ENCODE results near the gene DYNC2LI1. TPM values are rescaled to one million over a fixed set of nuclear protein-coding genes. Genes with fewer than 3 reads are reported as not detected.

DYNC2LI1 gene
- total and polyA plus RNA-seq, 2 of the 8 experiments (the other 6 are each of a cell fraction or from before 2014, with no cell fraction given) = 3.9 to 7.6 TPM

- H3K4ac ChIP-seq (replicated peaks; ENCODE audit: insufficient read length, low read depth, low read length) = no peak overlapping the region
- no peaks in the 10 kb centered on the region for H3K27me3 ChIP-seq (replicated peaks in 1 of 4; ENCODE audit: control insufficient read depth in 3 of 4, extremely low read depth in 1 of 4, insufficient read depth in 3 of 4, low read length in 3 of 4)
- H4K8ac ChIP-seq (ENCODE audit: extremely low read depth, insufficient read depth, low read length) = no peak overlapping the region
- H3K23ac ChIP-seq (ENCODE audit: insufficient read length) = no peak overlapping the region
- no peak overlapping the region for H3K14ac ChIP-seq (ENCODE audit: insufficient read length)
- no peak overlapping the region for H3K4me2 ChIP-seq (ENCODE audit: insufficient read depth in 1 of 2, low read depth in 2 of 2, low read length in 2 of 2)
- H2AFZ ChIP-seq (ENCODE audit: low read length) = no peak overlapping the region
- no peak overlapping the region for H2BK12ac ChIP-seq (ENCODE audit: low read depth, low read length)
- H3K56ac ChIP-seq (replicated peaks; ENCODE audit: insufficient read length, low read depth, low read length) = no peak overlapping the region
- H3K36me3 ChIP-seq (ENCODE audit: control insufficient read depth in 2 of 4, insufficient read depth in 4 of 4, low read length in 3 of 4) = no peaks in the 10 kb centered on the region; a peak in 1 of 8 replicates
- no peak overlapping the region for H2BK15ac ChIP-seq (ENCODE audit: low read length)
- no peaks in the 10 kb centered on the region for H3K9me3 ChIP-seq (ENCODE audit: insufficient read depth in 2 of 2, low read depth in 1 of 2, low read length in 1 of 2)
- H2BK20ac ChIP-seq (ENCODE audit: low read length) = no peak overlapping the region
- DNase-seq (ENCODE audit: low read depth in 1 of 2, low spot score in 2 of 2) (no peak), FAIRE-seq (no peak)
- no peaks in the 10 kb centered on the region for H4K20me1 ChIP-seq (replicated peaks in 1 of 2; ENCODE audit: control insufficient read depth in 1 of 2, insufficient read depth in 2 of 2, low read length in 2 of 2)
- H4K91ac ChIP-seq (replicated peaks; ENCODE audit: insufficient read length, low read length) = no peak overlapping the region
- ChIA-PET POLR2A (ENCODE audit: partially characterized antibody) (interaction anchor here (1.6 kb wide), 1 partner anchor 16 kb away, joined by 3 read pairs; the partner anchor contains the start of gene DYNC2LI1), CTCF (ENCODE audit: partially characterized antibody) (interaction anchor here (1.2 to 2.2 kb wide), 2 partner anchors 8 to 185 kb away, joined by 3 to 16 read pairs; no protein-coding TSS in a partner anchor)
- H2BK5ac ChIP-seq (ENCODE audit: low read depth, low read length) = no peak overlapping the region
- H3K4me1 ChIP-seq (replicated peaks in 1 of 4; ENCODE audit: control insufficient read depth in 3 of 4, insufficient read depth in 4 of 4, low read length in 3 of 4) = no peaks in the 10 kb centered on the region
- WGBS, 2 experiments (ENCODE audit: extremely low coverage in 1 of 2, insufficient coverage in 1 of 2, insufficient read length in 1 of 2, insufficient replicate concordance in 2 of 2, low coverage in 1 of 2, low lambda C conversion rate in 2 of 2, missing lambda C conversion rate in 1 of 2) = 90% methylated on average over 5 of the region's 5 CpGs; no CpG with 5 or more reads in 1 of the 2 experiments
- H3K4me3 ChIP-seq (ENCODE audit: extremely low read depth in 1 of 4, insufficient read depth in 2 of 4, low read depth in 3 of 4, low read length in 4 of 4) = no peak overlapping the region
- no peak overlapping the region for H3K9ac ChIP-seq (replicated peaks in 1 of 4; ENCODE audit: extremely low read depth in 1 of 4, low read depth in 3 of 4, low read length in 3 of 4)
- H3K18ac ChIP-seq (ENCODE audit: extremely low read depth, low read length) = no peak overlapping the region
- H4K5ac ChIP-seq (ENCODE audit: insufficient read length, low read depth, low read length) = no peak overlapping the region
- H3K79me1 ChIP-seq (ENCODE audit: low read depth, low read length) = no peaks in the 10 kb centered on the region
- H3K27ac ChIP-seq (ENCODE audit: low read depth, low read length) = no peak overlapping the region
- H3K23me2 ChIP-seq (ENCODE audit: low read depth, low read length) = no peaks in the 10 kb centered on the region
- no peak overlapping the region for H2BK120ac ChIP-seq (replicated peaks; ENCODE audit: low read depth, low read length)
- TF ChIP-seq USF2 (IDR thresholded peaks at IDR 0.05; ENCODE audit: low read length) = no peak
- no peak for TF ChIP-seq BACH1 (IDR thresholded peaks at IDR 0.05; ENCODE audit: low read length)
- TF ChIP-seq SIRT6 (IDR thresholded peaks at IDR 0.05; ENCODE audit: low read length) = no peak
- no peak for TF ChIP-seq RAD21 (IDR thresholded peaks at IDR 0.05 in 1 of 2, conservative IDR thresholded peaks at IDR 0.05 in 1 of 2; ENCODE audit: low read depth in 2 of 2, low read length in 2 of 2)
- no peak overlapping the region for H2AK5ac ChIP-seq (ENCODE audit: low read depth, low read length)
- no peaks in the 10 kb centered on the region for H3K79me2 ChIP-seq (ENCODE audit: control insufficient read depth in 1 of 2, insufficient read depth in 2 of 2, low read length in 2 of 2)
Observed at GRCh38 chr2:43790147-43790546, 16.3 kb downstream of the DYNC2LI1 start.
